Thymus (tissue), 11 donors: ENCODE results near the gene RXFP1. TPM values are rescaled to one million over a fixed set of nuclear protein-coding genes. Genes with fewer than 3 reads are reported as not detected.
A peak's percentile ranks its signal among the peaks of the same experiment; 100 is the strongest.
"Not testable (repeated sequence)": the region's sequence is repeated elsewhere in the genome, so short reads cannot be mapped to it uniquely, and the experiment has no call there.

Experiments
- DNase-seq, 9 donors: peaks; one replicate each; pipeline ENCODE4 v3.0.0-alpha.2; 2013; ENCODE audit warnings: low spot score in 9 of 9, low read depth in 6 of 9, missing footprints in 1 of 9
- H3K27ac ChIP-seq, 2 donors: one replicate each; pipeline ENCODE4 v1.5.1; 2013; ENCODE audit warnings: control low read depth in 1 of 2, low read depth in 1 of 2, low read length in 1 of 2, mild to moderate bottlenecking in 1 of 2, moderate library complexity in 1 of 2
- H3K27me3 ChIP-seq, 2 donors: one replicate each; pipeline ENCODE4 v1.5.1; 2013; ENCODE audit warnings: low read length in 1 of 2; ENCODE audit not compliant: control insufficient read depth in 2 of 2, insufficient read depth in 1 of 2
- H3K36me3 ChIP-seq, 2 donors: one replicate each; pipeline ENCODE4 v1.5.1; 2013; ENCODE audit warnings: low read length in 1 of 2, mild to moderate bottlenecking in 1 of 2, moderate library complexity in 1 of 2; ENCODE audit not compliant: control insufficient read depth in 2 of 2, insufficient read depth in 2 of 2
- H3K4me1 ChIP-seq, 2 donors: one replicate each; pipeline ENCODE4 v1.5.1; 2013; ENCODE audit warnings: low read length in 2 of 2; ENCODE audit not compliant: control insufficient read depth in 2 of 2, insufficient read depth in 2 of 2
- H3K4me3 ChIP-seq, 2 donors: one replicate each; pipeline ENCODE4 v1.5.1; 2013; ENCODE audit warnings: low read length in 2 of 2, control low read depth in 1 of 2, mild to moderate bottlenecking in 1 of 2
- H3K9me3 ChIP-seq, 2 donors: one replicate each; pipeline ENCODE4 v1.5.1; 2013; ENCODE audit warnings: low read length in 1 of 2, mild to moderate bottlenecking in 1 of 2; ENCODE audit not compliant: control insufficient read depth in 2 of 2, insufficient read depth in 1 of 2
- WGBS: extraction: QIAGEN DNeasy Blood & Tissue Kit; methylation state at CpG from one replicate; pipeline ENCODE4 v1.1.7; 2013; 5-methylcytosine and 5-hydroxymethylcytosine counted together
- polyA plus RNA-seq: library from polyadenylated mRNA; stranded (reverse); fragments of 200-250 nt; gene quantifications from one replicate; pipeline ENCODE4 v1.2.3, GENCODE V29; 2013
- total RNA-seq: library from RNA; stranded (reverse); fragments of 120-200 nt; gene quantifications from one replicate; pipeline ENCODE4 v1.2.4, GENCODE V29; 2013
- donor health status: healthy.

Gene RXFP1
- total and polyA plus RNA-seq, 2 donors, result 0.02 to 0.05 TPM

DNA sequence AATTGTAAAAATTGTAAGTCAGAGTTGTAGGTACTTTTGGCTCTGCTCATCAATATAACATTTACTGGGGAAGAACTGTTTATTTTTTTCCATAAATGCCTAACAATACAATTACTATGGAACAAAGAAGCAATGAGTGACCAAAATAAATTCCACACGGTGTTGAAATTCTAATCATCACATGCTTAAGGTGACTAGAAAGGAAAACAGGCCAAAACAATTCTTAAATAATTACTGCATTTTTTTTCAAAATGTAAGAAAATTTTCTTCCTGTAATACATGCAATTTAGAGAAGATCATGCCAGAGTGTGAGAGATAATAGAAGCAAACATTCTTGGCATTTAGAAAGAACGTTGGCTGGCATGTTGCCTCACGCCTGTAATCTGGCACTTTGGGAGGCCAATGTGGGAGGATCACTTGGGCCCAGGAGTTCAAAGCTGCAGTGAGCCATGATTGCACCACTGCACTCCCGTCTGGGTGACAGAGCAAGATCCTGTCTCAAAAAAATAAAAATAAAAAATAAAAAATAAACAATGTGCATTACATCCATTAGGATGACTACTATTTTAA lies 127.5 kb downstream of the RXFP1 start:
- WGBS, result 94% methylated on average over 4 of the region's 4 CpGs
- H3K36me3 ChIP-seq, result no peaks in the 10 kb centered on the region
- no peak overlapping the region for H3K4me3 ChIP-seq
- no peak for DNase-seq
- no peak overlapping the region for H3K27ac ChIP-seq
- H3K9me3 ChIP-seq, result no peaks in the 10 kb centered on the region
- no peaks in the 10 kb centered on the region for H3K27me3 ChIP-seq
- H3K4me1 ChIP-seq, result no peaks in the 10 kb centered on the region

DNA sequence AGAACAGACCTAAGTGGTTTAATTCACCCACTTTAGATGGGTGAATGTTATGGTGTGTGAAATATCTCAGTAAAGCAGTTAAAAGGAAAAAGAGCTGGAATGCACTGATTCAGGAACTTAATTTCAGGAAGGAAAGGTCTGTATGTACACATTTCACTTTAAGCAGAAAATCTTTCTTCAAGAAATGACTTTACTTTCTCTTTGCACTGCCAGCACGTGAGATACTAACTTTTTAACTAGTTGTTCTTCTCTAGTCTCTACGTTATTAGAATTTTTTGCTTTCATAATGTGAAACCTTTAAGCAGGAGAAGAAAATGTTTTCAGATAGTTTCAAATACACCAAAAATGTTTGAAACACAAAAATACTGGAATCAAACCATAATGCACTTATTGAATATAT lies 131.2 kb downstream of the RXFP1 start:
- DNase-seq, result no peak
- H3K4me1 ChIP-seq, result no peaks in the 10 kb centered on the region
- H3K4me3 ChIP-seq, result no peak overlapping the region
- no peaks in the 10 kb centered on the region for H3K36me3 ChIP-seq
- no peaks in the 10 kb centered on the region for H3K27me3 ChIP-seq
- no peak overlapping the region for H3K27ac ChIP-seq
- no peaks in the 10 kb centered on the region for H3K9me3 ChIP-seq
- WGBS, result 8% methylated on average over 2 of the region's 2 CpGs

DNA sequence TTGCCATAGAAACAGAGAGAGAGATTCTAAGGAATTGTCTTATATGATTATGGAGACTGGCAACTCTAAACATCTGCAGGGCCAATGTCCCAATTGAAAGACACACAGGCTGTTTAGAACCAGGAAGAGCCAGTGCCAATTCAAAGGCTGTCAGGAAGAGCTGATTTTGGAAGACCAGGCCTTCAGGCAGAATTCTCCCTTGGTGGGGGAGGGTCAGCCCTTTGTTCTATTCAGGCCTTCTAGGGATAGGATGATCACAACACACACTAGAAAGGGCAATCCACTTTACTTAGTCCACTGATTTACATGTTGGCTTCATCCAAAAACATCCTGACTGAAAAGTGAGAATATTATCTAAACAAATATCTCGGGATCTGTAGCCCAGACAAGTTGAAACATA lies 134.8 kb downstream of the RXFP1 start:
- Histone ChIP-seq H3K4me1 (no peaks in the 10 kb centered on the region), H3K36me3 (no peaks in the 10 kb centered on the region), H3K9me3 (no peaks in the 10 kb centered on the region), H3K27me3 (no peaks in the 10 kb centered on the region), H3K4me3 (no peak overlapping the region), H3K27ac (no peak overlapping the region)
- no peak for DNase-seq
- WGBS, result 86% methylated on average over 1 of the region's 1 CpG

DNA sequence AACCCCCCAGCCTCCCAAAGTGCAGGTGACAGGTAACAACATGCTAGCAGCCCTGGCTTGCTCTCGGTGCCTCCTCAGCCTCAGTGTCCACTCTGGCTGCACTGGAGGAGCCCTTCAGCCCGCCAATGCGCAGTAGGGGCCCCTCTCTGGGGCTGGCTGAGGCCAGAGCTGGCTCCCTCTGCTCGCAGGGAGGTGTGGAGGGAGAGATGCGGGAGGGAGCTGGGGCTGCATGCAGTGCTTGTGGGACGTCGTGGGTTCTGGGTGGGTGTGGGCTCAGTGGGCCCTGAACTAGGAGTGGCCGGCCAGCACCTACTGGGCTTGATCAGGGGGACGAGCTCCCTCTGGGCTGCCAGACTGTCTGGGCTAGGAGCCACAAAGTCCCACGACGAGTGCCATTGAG lies 135.6 kb downstream of the RXFP1 start:
- no peak overlapping the region for H3K4me3 ChIP-seq
- H3K27me3 ChIP-seq, result no peaks in the 10 kb centered on the region
- H3K27ac ChIP-seq, result no peak overlapping the region
- WGBS, result 92% methylated on average over 11 of the region's 11 CpGs
- H3K9me3 ChIP-seq, result no peaks in the 10 kb centered on the region
- DNase-seq, result no peak
- H3K4me1 ChIP-seq, result no peaks in the 10 kb centered on the region
- H3K36me3 ChIP-seq, result no peaks in the 10 kb centered on the region

DNA sequence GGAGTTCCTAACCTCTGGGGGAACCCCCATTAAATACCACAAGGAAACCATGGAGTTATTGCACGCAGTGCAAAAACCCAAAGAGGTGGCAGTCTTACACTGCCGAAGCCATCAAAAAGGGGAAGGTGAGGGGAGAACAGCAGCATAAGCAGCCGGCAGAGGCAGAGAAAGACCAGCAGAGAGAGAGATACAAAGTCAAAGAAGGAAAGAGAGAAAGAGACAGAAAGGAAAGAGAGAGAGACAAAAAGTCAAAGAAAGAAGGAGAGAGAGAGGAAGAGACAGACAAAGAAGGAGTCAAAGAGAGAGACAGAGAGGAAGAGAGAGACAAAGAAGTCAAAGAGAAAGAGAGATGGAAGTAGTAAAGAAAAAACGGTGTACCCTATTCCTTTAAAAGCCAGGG lies 141.6 kb downstream of the RXFP1 start:
- H3K27me3 ChIP-seq, H3K27ac ChIP-seq, DNase-seq, H3K4me3 ChIP-seq, H3K9me3 ChIP-seq, H3K4me1 ChIP-seq, H3K36me3 ChIP-seq: not testable (repeated sequence)
- WGBS, result 13% methylated on average over 4 of the region's 4 CpGs

DNA sequence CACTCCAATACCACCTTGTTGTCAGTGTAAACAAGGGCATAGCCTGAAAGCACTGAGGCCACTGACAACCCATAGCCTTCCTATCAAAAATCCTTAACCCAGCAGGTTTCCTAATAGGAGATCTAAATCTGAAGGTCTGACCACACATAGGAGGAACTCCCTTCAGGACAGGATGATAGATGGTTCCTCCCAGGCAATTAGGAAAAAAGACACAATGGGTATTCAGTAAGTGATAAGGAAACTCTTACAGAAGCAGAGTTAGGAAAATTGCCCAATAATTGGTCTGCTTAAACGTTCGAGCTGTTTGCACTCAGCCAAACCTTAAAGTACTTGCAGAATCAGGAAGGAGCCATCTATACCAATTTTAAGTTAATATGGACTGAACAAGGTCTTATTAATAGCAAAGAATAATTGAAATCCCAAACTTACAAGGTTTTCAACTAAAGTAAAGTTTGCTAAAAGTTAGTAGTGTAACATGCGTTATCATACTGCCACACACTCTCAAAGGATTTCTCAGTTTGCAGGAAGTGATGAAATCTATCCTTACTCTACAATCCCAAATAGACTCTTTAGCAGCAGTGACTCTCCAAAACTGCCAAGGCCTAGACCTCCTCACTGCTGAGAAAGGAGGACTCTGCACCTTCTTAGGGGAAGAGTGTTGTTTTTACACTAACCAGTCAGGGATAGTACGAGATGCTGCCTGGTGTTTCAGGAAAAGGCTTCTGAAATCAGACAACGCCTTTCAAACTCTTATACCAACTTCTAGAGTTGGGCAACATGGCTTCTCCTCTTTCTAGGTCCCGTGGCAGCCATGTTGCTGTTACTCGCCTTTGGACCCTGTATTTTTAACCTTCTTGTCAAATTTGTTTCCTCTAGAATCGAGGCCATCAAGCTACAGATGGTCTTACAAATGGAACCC lies 142.3 kb downstream of the RXFP1 start:
- H3K27ac ChIP-seq, H3K9me3 ChIP-seq, H3K4me1 ChIP-seq, H3K27me3 ChIP-seq, H3K4me3 ChIP-seq, H3K36me3 ChIP-seq, DNase-seq: not testable (repeated sequence)
- WGBS, result 86% methylated on average over 8 of the region's 8 CpGs

DNA sequence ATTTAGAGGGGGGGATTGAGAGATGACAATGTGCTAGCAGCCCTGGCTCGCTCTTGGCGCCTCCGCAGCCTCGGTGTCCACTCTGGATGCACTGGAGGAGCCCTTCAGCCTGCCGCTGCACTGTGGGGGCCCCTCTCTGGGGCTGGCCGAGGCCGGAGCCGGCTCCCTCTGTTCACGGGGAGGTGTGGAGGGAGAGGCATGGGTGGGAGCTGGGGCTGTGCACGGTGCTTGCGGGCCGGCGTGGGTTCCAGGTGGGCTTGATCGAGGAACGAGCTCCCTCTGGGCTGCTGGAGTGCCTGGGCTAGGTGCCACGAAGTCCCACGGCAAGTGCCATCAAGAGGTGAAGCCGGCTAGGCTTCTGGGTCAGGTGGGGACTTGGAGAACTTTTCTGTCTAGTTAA lies 143.1 kb downstream of the RXFP1 start:
- Histone ChIP-seq H3K36me3 (peaks cover 0 to 2% of the 10 kb centered on the region in 2 donors), H3K4me1 (no peaks in the 10 kb centered on the region), H3K4me3 (no peak overlapping the region), H3K27me3 (no peaks in the 10 kb centered on the region), H3K27ac (no peak overlapping the region), H3K9me3 (no peaks in the 10 kb centered on the region)
- no peak for DNase-seq
- 99% methylated on average over 18 of the region's 18 CpGs for WGBS

DNA sequence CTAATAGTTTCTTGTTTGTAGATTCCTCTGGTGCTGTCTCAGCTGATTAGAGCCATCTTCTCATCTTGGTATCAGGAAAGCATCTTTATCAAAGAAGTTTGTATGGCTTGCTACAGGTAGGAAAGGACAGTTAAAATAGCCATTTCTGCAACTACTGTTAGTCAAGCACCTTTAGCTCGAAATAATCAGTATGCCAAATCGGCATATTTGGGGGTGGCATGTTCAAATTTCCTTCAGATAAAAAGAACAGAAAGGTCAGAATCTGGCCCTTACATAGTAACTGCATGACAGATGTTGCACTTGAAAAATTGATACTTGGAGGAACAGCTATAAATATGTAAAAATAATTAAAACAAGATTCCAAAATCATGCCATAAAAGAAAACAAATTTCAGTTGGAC lies 145.2 kb downstream of the RXFP1 start:
- Histone ChIP-seq H3K4me1 (peaks cover 5 to 10% of the 10 kb centered on the region in 2 donors), H3K9me3 (no peaks in the 10 kb centered on the region), H3K36me3 (peaks cover 0 to 2% of the 10 kb centered on the region in 2 donors), H3K27me3 (no peaks in the 10 kb centered on the region), H3K4me3 (no peak overlapping the region), H3K27ac (no peak overlapping the region)
- 98% methylated on average over 2 of the region's 2 CpGs for WGBS
- no peak for DNase-seq

DNA sequence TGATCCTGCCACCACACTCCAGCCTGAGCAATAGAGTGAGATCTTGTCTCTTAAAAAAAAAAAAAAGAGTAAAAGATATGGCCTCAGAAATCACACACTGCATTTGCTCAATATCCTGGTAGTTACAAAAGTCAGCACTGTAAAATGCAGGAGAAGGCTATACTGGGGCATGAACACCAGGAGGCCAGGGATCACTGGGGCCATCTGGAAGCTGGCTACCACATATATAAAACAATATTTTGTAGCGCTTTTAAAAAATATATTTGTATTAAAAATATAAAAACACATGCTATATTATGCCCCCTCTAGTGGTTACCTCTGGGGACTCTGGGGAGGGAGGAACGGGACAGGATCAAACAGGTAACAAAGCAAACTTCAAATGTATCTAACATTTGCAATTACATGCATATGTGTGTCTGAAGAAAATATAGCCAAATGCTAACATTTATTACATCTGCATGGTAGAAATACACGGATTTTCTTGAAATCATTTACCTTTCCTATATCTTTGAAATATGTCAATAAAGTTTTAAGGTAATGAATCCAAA lies 146.0 kb downstream of the RXFP1 start:
- no peak overlapping the region for H3K27ac ChIP-seq
- H3K9me3 ChIP-seq, result no peaks in the 10 kb centered on the region
- DNase-seq, result peak in 3 of 9 donors; percentile 3 to 38 (median 19)
- H3K4me3 ChIP-seq, result no peak overlapping the region
- H3K36me3 ChIP-seq, result peaks cover 0 to 2% of the 10 kb centered on the region in 2 donors
- no peaks in the 10 kb centered on the region for H3K27me3 ChIP-seq
- H3K4me1 ChIP-seq, result peaks cover 5 to 13% of the 10 kb centered on the region in 2 donors
- 90% methylated on average over 3 of the region's 3 CpGs for WGBS
